GM12878 (cell line): ENCODE results near the gene ROBO4. TPM values are rescaled to one million over a fixed set of nuclear protein-coding genes. Genes with fewer than 3 reads are reported as not detected.

Experiments
- ATAC-seq: fragments of 200-7000 bp; cut with Tn5 transposase; 3 replicates; pipeline ENCODE4 v1.9.1; 2020; ENCODE audit warnings: mild to moderate bottlenecking, moderate library complexity
- BruUV-seq: library from RNA; stranded (reverse); fragments of 400-500 nt; replicated peaks from 2 replicates; lab custom pipeline; 2021; lab: Mats Ljungman, UMichigan
- CTCF ChIA-PET: fragments of 300-600 bp; sonication (Branson Sonifier 250); formaldehyde crosslinking; extraction: SDS; loops from one replicate; lab custom pipeline; 2021; ENCODE audit warnings: inconsistent platforms; lab: Yijun Ruan, JAX
- POLR2A ChIA-PET: fragments of 350-600 bp; formaldehyde crosslinking; extraction: SDS; loops from one replicate; lab custom pipeline; 2021; ENCODE audit warnings: inconsistent platforms; lab: Charles Lee
- RAD21 ChIA-PET: fragments of 300-600 bp; sonication (Branson Sonifier 250); formaldehyde crosslinking; loops from one replicate; lab custom pipeline; 2023; ENCODE audit warnings: antibody characterized with exemption; ENCODE audit not compliant: unreplicated experiment; lab: Charles Lee
- SMC1A ChIA-PET: fragments of 300-600 bp; sonication (Branson Sonifier 250); formaldehyde crosslinking; loops from one replicate; lab custom pipeline; 2023; ENCODE audit not compliant: unreplicated experiment, uncharacterized antibody; lab: Charles Lee
- DNase-seq: peaks from one replicate; pipeline ENCODE4 v3.0.0-alpha.2; 2011; ENCODE audit warnings: low read depth, low spot score
- FAIRE-seq: peaks from 3 replicates; lab custom pipeline; 2011; peaks lifted over from hg19 to GRCh38; lab: Jason Lieb, UNC
- H2AFZ ChIP-seq: 2 replicates; pipeline ENCODE4 v1.6.0; 2011; ENCODE audit warnings: low read depth, low read length, control low read depth; ENCODE audit not compliant: control insufficient read depth
- H3K27ac ChIP-seq: 2 replicates; pipeline ENCODE4 v1.5.1; 2011; ENCODE audit warnings: control low read depth; ENCODE audit not compliant: control insufficient read depth, insufficient read depth
- H3K27me3 ChIP-seq, 2 experiments: replicated peaks in 1 of 2; 2 replicates each; pipeline versions ENCODE4 v1.6.0 to v1.6.1; 2011; ENCODE audit warnings: low read length in 1 of 2; ENCODE audit not compliant: control insufficient read depth in 2 of 2, insufficient read depth in 2 of 2
- H3K36me3 ChIP-seq, 2 experiments: 2 replicates each; pipeline ENCODE4 v1.5.1; 2011; ENCODE audit warnings: low read length in 1 of 2; ENCODE audit not compliant: control insufficient read depth in 2 of 2, insufficient read depth in 2 of 2
- H3K4me1 ChIP-seq: 2 replicates; pipeline ENCODE4 v1.6.1; 2011; ENCODE audit warnings: mild to moderate bottlenecking, low read length, moderate library complexity, mixed read lengths; ENCODE audit not compliant: control insufficient read depth, insufficient read depth
- H3K4me2 ChIP-seq: 2 replicates; pipeline ENCODE4 v1.6.0; 2011; ENCODE audit warnings: control low read depth; ENCODE audit not compliant: control insufficient read depth, insufficient read depth
- H3K4me3 ChIP-seq: fragments of 200-600 bp; sonication (generic); 2 replicates; pipeline ENCODE4 v1.5.1; 2016
- H3K79me2 ChIP-seq: 2 replicates; pipeline ENCODE4 v1.6.0; 2011; ENCODE audit warnings: low read length; ENCODE audit not compliant: control insufficient read depth, insufficient read depth
- H3K9ac ChIP-seq: 2 replicates; pipeline ENCODE4 v1.8.0; 2011; ENCODE audit warnings: low read length, control low read depth, mixed read lengths; ENCODE audit not compliant: control insufficient read depth, insufficient read depth
- H3K9me3 ChIP-seq: replicated peaks from 3 replicates; pipeline ENCODE4 v1.5.1; 2011; ENCODE audit warnings: mild to moderate bottlenecking, low read length; ENCODE audit not compliant: control insufficient read depth, insufficient read depth
- H4K20me1 ChIP-seq: 2 replicates; pipeline ENCODE4 v1.6.0; 2011; ENCODE audit not compliant: control insufficient read depth, insufficient read depth
- ATF2 ChIP-seq: IDR thresholded peaks from 2 replicates; pipeline ENCODE4 v1.6.1; 2012; ENCODE audit warnings: low read length, inconsistent platforms
- ELK1 ChIP-seq: IDR thresholded peaks from 2 replicates; pipeline ENCODE4 v1.6.1; 2012; ENCODE audit warnings: low read depth, low read length, improper control_type of control experiment
- EZH2 ChIP-seq: IDR thresholded peaks from 2 replicates; pipeline ENCODE4 v1.6.1; 2012; ENCODE audit warnings: low read depth, mild to moderate bottlenecking, control low read depth, inconsistent platforms, low read length, borderline replicate concordance; ENCODE audit not compliant: control insufficient read depth
- MXI1 ChIP-seq: fragments of 150-350 bp; IDR thresholded peaks from 2 replicates; pipeline ENCODE4 v1.6.1; 2011; ENCODE audit warnings: low read depth, mild to moderate bottlenecking, inconsistent platforms, low read length, improper control_type of control experiment
- MYB ChIP-seq: fragments of 150-350 bp; IDR thresholded peaks from 2 replicates; pipeline ENCODE4 v1.6.1; 2014; ENCODE audit warnings: mild to moderate bottlenecking, low read depth, low read length, borderline replicate concordance
- SMAD1 ChIP-seq: fragments of 450-650 bp; IDR thresholded peaks from 2 replicates; pipeline ENCODE4 v1.6.1; 2018; ENCODE audit warnings: mild to moderate bottlenecking, low read depth; ENCODE audit not compliant: partially characterized antibody
- WGBS: methylation state at CpG from one replicate; pipeline ENCODE4 v1.1.6; 2016; ENCODE audit warnings: low lambda C conversion rate; ENCODE audit not compliant: insufficient replicate concordance, insufficient coverage; ENCODE audit errors: missing lambda C conversion rate; 5-methylcytosine and 5-hydroxymethylcytosine counted together
- in situ Hi-C: fragments of 300-500 bp; cut with MboI; formaldehyde crosslinking; loops from 9 replicates; pipeline ENCODE4 v1.14.3; 2018; ENCODE audit warnings: mixed read lengths
- intact Hi-C: fragments of 100-400 bp; cut with micrococcal nuclease; formaldehyde crosslinking; loops from one replicate; pipeline ENCODE4 v1.14.2; 2022; ENCODE audit not compliant: unreplicated experiment
- polyA plus RNA-seq, 11 experiments: library from polyadenylated mRNA; depleted of rRNA in 4 of 11; unstranded in 6 of 11; stranded (reverse) in 5 of 11; fragments of >200 nt; fragmentation: Nextera tagmentation in 4 of 11; fragmentation: Illumina TruSeq in 1 of 11; extraction: Ambion mirVana in 4 of 11; extraction: Trizol in 1 of 11; gene quantifications; 1 replicate in 1 of 11; 2 replicates in 10 of 11; pipeline versions ENCODE4 v1.2.1 to v1.2.3, GENCODE V29; 2011 to 2016; ENCODE audit warnings: inconsistent platforms in 2 of 11, missing spikeins in 2 of 11, low read depth in 1 of 11
- total RNA-seq, 4 experiments: library from RNA; depleted of rRNA in 3 of 4; stranded (reverse); fragments of >200 nt in 3 of 4; fragmentation: Illumina TruSeq in 1 of 4; extraction: Trizol in 1 of 4; gene quantifications; 2 replicates each; pipeline versions ENCODE4 v1.2.1 to v1.2.3, GENCODE V29; 2013 to 2021
- TF ChIP-seq, protein P1 (sequence below): fragments of 450-650 bp; IDR thresholded peaks from 2 replicates; pipeline ENCODE4 v1.6.1; 2016; ENCODE audit warnings: mild to moderate bottlenecking

The ROBO4 gene
- total and polyA plus RNA-seq, 10 of the 15 experiments (the other 5 are each of a cell fraction or from before 2014, with no cell fraction given) = not detected

GRCh38 chr11:124937336-124937935 is 39.8 kb upstream of the ROBO4 start:
- Histone ChIP-seq H3K79me2 (no peaks in the 10 kb centered on the region), H2AFZ (no peak overlapping the region), H3K4me2 (no peak overlapping the region), H3K4me3 (no peak overlapping the region), H3K9ac (no peak overlapping the region), H3K27me3 (peaks cover 0 to 4% of the 10 kb centered on the region in 2 experiments), H3K36me3 (no peaks in the 10 kb centered on the region), H3K27ac (no peak overlapping the region), H4K20me1 (no peaks in the 10 kb centered on the region), H3K4me1 (no peaks in the 10 kb centered on the region), H3K9me3 (no peaks in the 10 kb centered on the region; the same call in 2 of the 3 replicates)
- POLR2A ChIA-PET = no interaction called here
- ATAC-seq (no peak), DNase-seq (no peak), FAIRE-seq (no peak)
- no TSS peak for BruUV-seq
- CTCF ChIA-PET = interaction anchor here (0.9 to 1.0 kb wide), 2 partner anchors 21 to 409 kb away, joined by 3 read pairs; no protein-coding TSS in a partner anchor
- TF ChIP-seq MYB (no peak), SMAD1 (no peak), EZH2 (no peak), ATF2 (no peak), ELK1 (no peak), MXI1 (no peak)
- TF ChIP-seq, protein P1, sequence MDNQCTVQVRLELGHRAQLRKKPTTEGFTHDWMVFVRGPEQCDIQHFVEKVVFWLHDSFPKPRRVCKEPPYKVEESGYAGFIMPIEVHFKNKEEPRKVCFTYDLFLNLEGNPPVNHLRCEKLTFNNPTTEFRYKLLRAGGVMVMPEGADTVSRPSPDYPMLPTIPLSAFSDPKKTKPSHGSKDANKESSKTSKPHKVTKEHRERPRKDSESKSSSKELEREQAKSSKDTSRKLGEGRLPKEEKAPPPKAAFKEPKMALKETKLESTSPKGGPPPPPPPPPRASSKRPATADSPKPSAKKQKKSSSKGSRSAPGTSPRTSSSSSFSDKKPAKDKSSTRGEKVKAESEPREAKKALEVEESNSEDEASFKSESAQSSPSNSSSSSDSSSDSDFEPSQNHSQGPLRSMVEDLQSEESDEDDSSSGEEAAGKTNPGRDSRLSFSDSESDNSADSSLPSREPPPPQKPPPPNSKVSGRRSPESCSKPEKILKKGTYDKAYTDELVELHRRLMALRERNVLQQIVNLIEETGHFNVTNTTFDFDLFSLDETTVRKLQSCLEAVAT = no peak
- RAD21 ChIA-PET = no interaction called here
- in situ Hi-C loops (no loop called here), intact Hi-C loops (no loop called here)
- SMC1A ChIA-PET = no interaction called here
- 0% methylated on average over 3 of the region's 3 CpGs for WGBS
